Upper lobe of right lung (tissue), 1 donor: ENCODE data around the gene B4GAT1. TPM values are rescaled to one million over a fixed set of nuclear protein-coding genes. Genes with fewer than 3 reads are reported as not detected.

Experiments used
- ATAC-seq: fragments of 200-7000 bp; cut with Tn5 transposase; one replicate; pipeline ENCODE4 v1.9.1; 2020; ENCODE audit warnings: mild to moderate bottlenecking, moderate library complexity
- DNase-seq: peaks from one replicate; pipeline ENCODE4 v3.0.0-alpha.2; 2020
- H3K27ac ChIP-seq: fragments of 200-600 bp; one replicate; pipeline ENCODE4 v1.8.0; 2022
- H3K27me3 ChIP-seq: fragments of 200-600 bp; one replicate; pipeline ENCODE4 v1.8.0; 2022; ENCODE audit warnings: mild to moderate bottlenecking
- H3K36me3 ChIP-seq: fragments of 200-600 bp; one replicate; pipeline ENCODE4 v1.8.0; 2022
- H3K4me1 ChIP-seq: fragments of 200-600 bp; one replicate; pipeline ENCODE4 v1.8.0; 2022
- H3K4me3 ChIP-seq: fragments of 200-600 bp; one replicate; pipeline ENCODE4 v1.8.0; 2022; ENCODE audit warnings: mild to moderate bottlenecking
- H3K9me3 ChIP-seq: fragments of 200-600 bp; one replicate; pipeline ENCODE4 v1.8.0; 2022
- CTCF ChIP-seq: fragments of 200-600 bp; IDR thresholded peaks from one replicate; pipeline ENCODE4 v1.8.0; 2022; ENCODE audit warnings: antibody characterized with exemption
- intact Hi-C: fragments of 100-400 bp; cut with DNase I; formaldehyde crosslinking; loops from one replicate; pipeline ENCODE4 v1.11.0; 2022
- total RNA-seq: library from RNA; stranded (reverse); fragmentation: NEBNext Ultra II Directional; extraction: Animal tissue kit (Norgen Biotek cat#: 25700); gene quantifications from one replicate; pipeline ENCODE4 v1.2.1, GENCODE V29; 2021
- donor health status: DM: no; HTN: yes; CAD: no; lungs with severe emphysema.

B4GAT1 gene
- total RNA-seq, 1 donor from 2014 or later = 27.4 TPM

- Histone ChIP-seq H3K36me3 (no peaks in the 10 kb centered on the region), H3K27ac (no peak overlapping the region), H3K4me1 (peaks cover 22% of the 10 kb centered on the region), H3K9me3 (no peaks in the 10 kb centered on the region), H3K27me3 (no peaks in the 10 kb centered on the region), H3K4me3 (no peak overlapping the region)
- DNase-seq (peak; percentile 56), ATAC-seq (no peak)
- intact Hi-C loops = no loop called here
- no peak for TF ChIP-seq CTCF
These were observed 20.3 kb upstream of the B4GAT1 start for GRCh38 chr11:66367561-66368312.

- H3K4me1 ChIP-seq = peaks cover 22% of the 10 kb centered on the region
- no peaks in the 10 kb centered on the region for H3K9me3 ChIP-seq
- TF ChIP-seq CTCF = no peak
- H3K27me3 ChIP-seq = no peaks in the 10 kb centered on the region
- no peak for ATAC-seq
- intact Hi-C loops = no loop called here
- H3K4me3 ChIP-seq = no peak overlapping the region
- no peak overlapping the region for H3K27ac ChIP-seq
- H3K36me3 ChIP-seq = no peaks in the 10 kb centered on the region
- no peak for DNase-seq
These were observed 19.5 kb upstream of the B4GAT1 start for GRCh38 chr11:66366844-66367477.

GRCh38 chr11:66365711-66366619 is 18.5 kb upstream of the B4GAT1 start:
- H3K36me3 ChIP-seq = no peaks in the 10 kb centered on the region
- no peak for TF ChIP-seq CTCF
- H3K27ac ChIP-seq = no peak overlapping the region
- peak; percentile 57 for DNase-seq
- ATAC-seq = no peak
- peaks cover 16% of the 10 kb centered on the region for H3K4me1 ChIP-seq
- H3K27me3 ChIP-seq = no peaks in the 10 kb centered on the region
- no peaks in the 10 kb centered on the region for H3K9me3 ChIP-seq
- intact Hi-C loops = no loop called here
- no peak overlapping the region for H3K4me3 ChIP-seq

GRCh38 chr11:66365166-66365565 is 17.7 kb upstream of the B4GAT1 start:
- H3K27ac ChIP-seq = no peak overlapping the region
- no peak for ATAC-seq
- no peaks in the 10 kb centered on the region for H3K27me3 ChIP-seq
- no peak overlapping the region for H3K4me3 ChIP-seq
- no peak for DNase-seq
- TF ChIP-seq CTCF = no peak
- H3K4me1 ChIP-seq = peaks cover 16% of the 10 kb centered on the region
- H3K9me3 ChIP-seq = no peaks in the 10 kb centered on the region
- H3K36me3 ChIP-seq = no peaks in the 10 kb centered on the region
- intact Hi-C loops = no loop called here

- ATAC-seq (peak; percentile 55), DNase-seq (peak; percentile 81)
- intact Hi-C loops = no loop called here
- Histone ChIP-seq H3K27me3 (no peaks in the 10 kb centered on the region), H3K4me1 (peaks cover 16% of the 10 kb centered on the region), H3K27ac (peak overlapping the region; percentile 24), H3K36me3 (no peaks in the 10 kb centered on the region), H3K4me3 (no peak overlapping the region), H3K9me3 (no peaks in the 10 kb centered on the region)
- peak; percentile 59 for TF ChIP-seq CTCF
These were observed 16.5 kb upstream of the B4GAT1 start for GRCh38 chr11:66363805-66364535.
